Progenitor cell of endocrine pancreas (in vitro differentiated cells): ENCODE measurements around the gene CPT1B. TPM values are rescaled to one million over a fixed set of nuclear protein-coding genes. Genes with fewer than 3 reads are reported as not detected.

Experiments used
- DNase-seq: peaks from one replicate; pipeline ENCODE4 v3.0.0; 2021; ENCODE audit warnings: low spot score; ENCODE audit not compliant: unreplicated experiment
- H3K27ac Mint-ChIP-seq: 2 replicates; pipeline ENCODE4 v1.8.0; 2021; ENCODE audit warnings: mild to moderate bottlenecking, moderate library complexity, mixed read lengths
- H3K27me3 Mint-ChIP-seq: 2 replicates; pipeline ENCODE4 v1.8.0; 2021; ENCODE audit warnings: mixed read lengths
- H3K36me3 Mint-ChIP-seq: 2 replicates; pipeline ENCODE4 v1.8.0; 2022; ENCODE audit warnings: mixed read lengths; ENCODE audit not compliant: insufficient read depth
- H3K4me1 Mint-ChIP-seq: 2 replicates; pipeline ENCODE4 v1.8.0; 2021; ENCODE audit warnings: low read depth, mixed read lengths
- H3K4me3 Mint-ChIP-seq: 2 replicates; pipeline ENCODE4 v1.8.0; 2021; ENCODE audit warnings: low read depth, mild to moderate bottlenecking, moderate library complexity, mixed read lengths
- H3K9me3 Mint-ChIP-seq: 2 replicates; pipeline ENCODE4 v1.8.0; 2021; ENCODE audit warnings: low read depth, mixed read lengths
- total RNA-seq: library from RNA; stranded (reverse); gene quantifications from 2 replicates; pipeline ENCODE4 v1.2.1, GENCODE V29; 2021
- TF ChIP-seq, protein P1 (sequence below): fragments of 200-600 bp; sonication (generic); IDR thresholded peaks from one replicate; pipeline ENCODE4 v1.5.0; 2021; ENCODE audit warnings: antibody characterized with exemption, mild to moderate bottlenecking; ENCODE audit not compliant: unreplicated experiment

CPT1B gene
- total RNA-seq, 1 donor from 2014 or later = 136 TPM

DNA sequence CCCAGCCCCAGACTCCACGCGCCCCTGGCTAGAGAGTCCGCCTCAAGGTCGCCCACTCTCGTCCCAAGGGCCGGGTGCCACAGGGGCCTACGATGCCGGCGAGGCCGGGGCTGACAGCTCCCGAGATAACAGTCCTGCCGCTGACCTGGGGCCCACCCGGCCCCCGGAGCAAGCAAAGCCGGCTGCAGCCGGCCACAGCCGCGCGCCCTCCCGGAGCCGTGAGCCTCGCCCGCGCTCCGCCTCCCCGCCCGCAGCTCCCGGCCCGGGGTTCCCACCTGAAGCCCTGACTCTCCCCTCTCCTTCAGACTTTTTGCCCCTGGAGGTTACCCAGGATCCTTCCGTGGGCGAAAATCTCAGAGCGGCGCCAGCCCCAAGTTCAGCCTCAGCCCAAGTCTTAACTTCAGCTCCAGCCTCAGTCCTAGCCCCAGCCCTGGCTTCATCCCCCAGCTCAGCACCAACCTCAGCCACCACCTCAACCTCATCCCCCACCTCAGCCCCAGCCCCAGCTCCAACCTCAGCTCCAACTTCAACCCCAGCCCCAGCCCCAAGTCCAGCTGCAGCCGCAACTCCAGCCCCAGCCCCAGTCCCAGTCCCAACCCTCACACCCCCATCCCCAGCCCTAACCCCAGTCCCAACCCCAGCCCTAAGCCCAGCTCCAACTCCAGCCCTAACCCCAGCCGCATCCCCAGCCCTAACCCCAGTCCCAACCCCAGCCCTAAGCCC, 30.8 kb downstream of the CPT1B start:
- H3K27me3 Mint-ChIP-seq = peaks cover 16% of the 10 kb centered on the region
- no peak overlapping the region for H3K27ac Mint-ChIP-seq
- H3K9me3 Mint-ChIP-seq = no peaks in the 10 kb centered on the region
- H3K4me1 Mint-ChIP-seq = no peaks in the 10 kb centered on the region
- no peak overlapping the region for H3K4me3 Mint-ChIP-seq
- no peaks in the 10 kb centered on the region for H3K36me3 Mint-ChIP-seq
- DNase-seq = no peak
- TF ChIP-seq, protein P1, sequence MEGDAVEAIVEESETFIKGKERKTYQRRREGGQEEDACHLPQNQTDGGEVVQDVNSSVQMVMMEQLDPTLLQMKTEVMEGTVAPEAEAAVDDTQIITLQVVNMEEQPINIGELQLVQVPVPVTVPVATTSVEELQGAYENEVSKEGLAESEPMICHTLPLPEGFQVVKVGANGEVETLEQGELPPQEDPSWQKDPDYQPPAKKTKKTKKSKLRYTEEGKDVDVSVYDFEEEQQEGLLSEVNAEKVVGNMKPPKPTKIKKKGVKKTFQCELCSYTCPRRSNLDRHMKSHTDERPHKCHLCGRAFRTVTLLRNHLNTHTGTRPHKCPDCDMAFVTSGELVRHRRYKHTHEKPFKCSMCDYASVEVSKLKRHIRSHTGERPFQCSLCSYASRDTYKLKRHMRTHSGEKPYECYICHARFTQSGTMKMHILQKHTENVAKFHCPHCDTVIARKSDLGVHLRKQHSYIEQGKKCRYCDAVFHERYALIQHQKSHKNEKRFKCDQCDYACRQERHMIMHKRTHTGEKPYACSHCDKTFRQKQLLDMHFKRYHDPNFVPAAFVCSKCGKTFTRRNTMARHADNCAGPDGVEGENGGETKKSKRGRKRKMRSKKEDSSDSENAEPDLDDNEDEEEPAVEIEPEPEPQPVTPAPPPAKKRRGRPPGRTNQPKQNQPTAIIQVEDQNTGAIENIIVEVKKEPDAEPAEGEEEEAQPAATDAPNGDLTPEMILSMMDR = no peak

DNA sequence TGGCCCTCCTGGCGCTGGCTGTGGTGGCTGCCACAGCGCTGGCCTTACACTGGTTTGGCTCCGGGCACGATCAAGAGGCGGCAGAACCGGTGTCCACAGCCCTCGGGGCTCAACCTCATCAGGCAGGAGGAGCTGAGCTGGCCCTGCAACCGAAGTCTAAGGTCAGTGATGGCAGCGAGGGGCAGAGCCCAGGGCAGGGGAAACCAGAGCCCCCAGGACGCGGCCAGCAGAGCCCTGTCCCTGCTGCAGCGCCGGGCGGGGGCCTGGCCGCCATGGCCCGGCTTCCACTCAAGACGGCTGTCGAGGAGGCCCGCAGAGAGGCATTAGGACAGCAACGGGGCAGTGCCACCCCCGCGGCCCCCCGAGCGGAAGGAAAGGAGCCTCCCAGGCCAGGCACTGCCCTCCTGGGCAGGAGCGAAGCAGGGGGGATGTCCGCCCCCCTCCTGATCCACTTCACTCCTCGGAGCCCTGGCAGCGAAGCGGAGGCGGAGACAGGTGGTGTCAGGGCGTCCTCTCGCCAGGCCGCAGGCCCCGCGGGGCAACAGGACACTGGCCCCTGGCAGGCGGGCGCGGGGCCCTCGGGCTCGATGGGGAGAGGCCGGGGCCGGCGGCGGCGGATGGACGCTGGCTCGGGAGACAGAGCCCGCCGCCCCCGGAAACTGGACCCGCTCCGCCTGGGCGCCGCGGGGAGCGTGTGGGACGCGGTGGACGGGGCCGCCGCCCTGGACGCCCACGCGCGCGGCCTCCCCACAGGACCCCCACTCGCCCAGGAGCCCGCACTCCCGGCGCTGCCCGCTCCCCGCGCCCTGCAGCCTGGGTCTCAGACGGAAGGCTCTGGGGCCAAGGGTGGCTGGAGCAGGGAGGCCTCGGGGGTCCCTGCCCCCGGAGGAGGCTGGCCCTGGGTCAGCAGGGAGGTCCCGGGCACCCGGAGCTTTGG, 31.6 kb downstream of the CPT1B start:
- TF ChIP-seq, protein P1 = no peak
- no peak overlapping the region for H3K27ac Mint-ChIP-seq
- no peaks in the 10 kb centered on the region for H3K9me3 Mint-ChIP-seq
- H3K27me3 Mint-ChIP-seq = peaks cover 18% of the 10 kb centered on the region
- H3K36me3 Mint-ChIP-seq = no peaks in the 10 kb centered on the region
- no peak for DNase-seq
- H3K4me3 Mint-ChIP-seq = no peak overlapping the region
- no peaks in the 10 kb centered on the region for H3K4me1 Mint-ChIP-seq

DNA sequence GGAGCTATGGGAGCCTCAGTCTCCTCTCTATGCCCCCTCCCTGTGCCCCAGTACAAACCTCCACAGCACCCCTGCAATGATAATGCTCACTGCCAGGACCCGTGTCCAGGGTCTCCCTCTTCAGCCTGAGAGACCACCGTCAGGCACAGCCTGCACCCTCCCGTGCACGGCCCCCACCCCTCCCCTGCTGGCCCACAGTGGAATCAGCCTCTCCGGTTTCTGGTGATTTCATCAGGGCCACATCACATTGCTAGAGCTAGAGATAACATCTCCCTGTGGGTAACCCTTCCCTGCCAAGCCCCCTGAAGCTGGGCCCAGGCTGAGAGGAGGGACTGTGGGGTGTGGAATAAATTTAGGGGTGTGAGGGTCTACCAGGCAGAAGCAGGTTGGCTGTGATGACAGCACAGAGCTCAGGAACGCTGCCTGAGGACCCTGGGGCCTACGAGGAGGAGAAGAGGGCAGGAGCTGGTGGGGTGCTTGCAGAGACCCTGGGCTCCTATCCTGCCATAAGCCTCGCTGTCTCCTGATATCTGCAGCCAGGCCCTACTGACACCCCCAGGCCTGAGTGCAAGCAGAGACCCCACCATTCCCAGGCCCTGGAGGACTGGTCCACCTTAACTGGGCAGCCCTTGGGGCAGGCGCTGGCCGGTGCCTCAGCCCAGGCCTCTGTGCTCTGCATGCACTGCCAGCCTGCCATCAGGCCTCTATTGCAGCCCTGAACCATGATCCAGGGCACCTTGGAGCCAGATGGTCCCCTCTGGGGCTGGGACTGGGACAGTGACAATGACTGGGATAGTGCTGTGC, 32.5 kb downstream of the CPT1B start, which contains the start of gene KLHDC7B:
KLHDC7B (plus strand) TSS at position 378 of the 804 bp plus-strand sequence; CDS start at position 723, 345 bp downstream.
- Mint-ChIP-seq H3K9me3 (no peaks in the 10 kb centered on the region), H3K27ac (no peak within 1 kb of the TSS)
- TF ChIP-seq, protein P1 = no peak

DNA sequence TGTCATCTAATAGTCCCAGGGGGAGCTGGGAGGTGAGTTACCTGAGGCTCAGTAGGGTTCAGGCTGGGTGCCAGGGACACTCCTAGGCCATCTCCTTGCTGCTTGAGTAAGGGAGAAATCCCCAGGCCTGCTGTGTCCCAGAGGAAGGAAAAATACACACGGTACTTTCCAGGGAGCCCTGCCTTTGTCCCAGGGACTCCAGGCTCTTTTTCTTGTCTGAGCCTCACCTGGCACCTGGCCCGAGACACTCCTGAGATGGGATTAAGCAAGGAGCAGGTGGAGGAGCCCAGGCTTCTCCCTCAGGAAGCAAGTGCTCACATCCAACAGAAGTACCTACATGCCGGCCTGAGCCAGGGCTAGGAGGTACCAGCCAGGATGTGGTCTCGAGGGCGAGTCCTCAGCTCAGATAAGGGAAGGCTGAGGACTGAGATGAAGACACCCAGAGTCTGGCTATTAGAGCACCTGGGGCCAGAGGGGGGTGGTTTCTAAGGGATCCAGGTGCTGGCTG, 33.4 kb downstream of the CPT1B start:
- TF ChIP-seq, protein P1 = no peak
- Mint-ChIP-seq H3K9me3 (no peaks in the 10 kb centered on the region), H3K36me3 (no peaks in the 10 kb centered on the region), H3K4me1 (no peaks in the 10 kb centered on the region), H3K27ac (no peak overlapping the region), H3K4me3 (no peak overlapping the region), H3K27me3 (peaks cover 23% of the 10 kb centered on the region)
- no peak for DNase-seq

More for the DNA sequence above, 32.5 kb downstream of the CPT1B start, which contains the start of gene KLHDC7B:
- H3K27me3 Mint-ChIP-seq = peaks cover 21% of the 10 kb centered on the region
- no peak for DNase-seq
- no peak within 1 kb of the TSS for H3K4me3 Mint-ChIP-seq
- H3K36me3 Mint-ChIP-seq = no peaks in the 10 kb centered on the region
- no peaks in the 10 kb centered on the region for H3K4me1 Mint-ChIP-seq
